ENCODE data around the gene PLD2. TPM values are rescaled to one million over a fixed set of nuclear protein-coding genes. Genes with fewer than 3 reads are reported as not detected.

Gene PLD2
- total and polyA plus RNA-seq, 9 of the 15 experiments (the other 6 are each of a cell fraction or from before 2014, with no cell fraction given), result 0.20 to 7.5 (median 3.3) TPM

DNA sequence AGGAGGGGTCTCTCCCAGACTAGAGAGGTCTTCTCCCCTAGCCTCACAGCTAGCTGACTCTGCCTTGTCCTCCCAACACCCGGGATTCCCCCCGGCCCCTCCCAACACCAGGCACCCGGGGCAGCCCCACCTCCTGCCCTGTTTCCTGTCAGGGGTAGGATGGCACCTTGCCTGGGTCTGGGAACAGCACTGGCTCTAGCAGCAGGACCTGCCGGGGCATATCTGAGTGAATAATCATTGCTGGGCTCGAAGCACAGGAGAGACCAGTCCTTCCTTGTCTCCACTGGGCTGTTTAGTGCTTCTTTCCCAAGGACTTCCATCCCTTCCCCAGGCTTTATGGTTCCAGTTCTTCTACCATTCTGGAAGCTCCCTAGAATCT, 51.9 kb downstream of the PLD2 start (continued):
- TF ChIP-seq, protein P1, sequence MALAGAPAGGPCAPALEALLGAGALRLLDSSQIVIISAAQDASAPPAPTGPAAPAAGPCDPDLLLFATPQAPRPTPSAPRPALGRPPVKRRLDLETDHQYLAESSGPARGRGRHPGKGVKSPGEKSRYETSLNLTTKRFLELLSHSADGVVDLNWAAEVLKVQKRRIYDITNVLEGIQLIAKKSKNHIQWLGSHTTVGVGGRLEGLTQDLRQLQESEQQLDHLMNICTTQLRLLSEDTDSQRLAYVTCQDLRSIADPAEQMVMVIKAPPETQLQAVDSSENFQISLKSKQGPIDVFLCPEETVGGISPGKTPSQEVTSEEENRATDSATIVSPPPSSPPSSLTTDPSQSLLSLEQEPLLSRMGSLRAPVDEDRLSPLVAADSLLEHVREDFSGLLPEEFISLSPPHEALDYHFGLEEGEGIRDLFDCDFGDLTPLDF (CRISPR knock-in tag; IDR thresholded peaks at IDR 0.05), result no peak

DNA sequence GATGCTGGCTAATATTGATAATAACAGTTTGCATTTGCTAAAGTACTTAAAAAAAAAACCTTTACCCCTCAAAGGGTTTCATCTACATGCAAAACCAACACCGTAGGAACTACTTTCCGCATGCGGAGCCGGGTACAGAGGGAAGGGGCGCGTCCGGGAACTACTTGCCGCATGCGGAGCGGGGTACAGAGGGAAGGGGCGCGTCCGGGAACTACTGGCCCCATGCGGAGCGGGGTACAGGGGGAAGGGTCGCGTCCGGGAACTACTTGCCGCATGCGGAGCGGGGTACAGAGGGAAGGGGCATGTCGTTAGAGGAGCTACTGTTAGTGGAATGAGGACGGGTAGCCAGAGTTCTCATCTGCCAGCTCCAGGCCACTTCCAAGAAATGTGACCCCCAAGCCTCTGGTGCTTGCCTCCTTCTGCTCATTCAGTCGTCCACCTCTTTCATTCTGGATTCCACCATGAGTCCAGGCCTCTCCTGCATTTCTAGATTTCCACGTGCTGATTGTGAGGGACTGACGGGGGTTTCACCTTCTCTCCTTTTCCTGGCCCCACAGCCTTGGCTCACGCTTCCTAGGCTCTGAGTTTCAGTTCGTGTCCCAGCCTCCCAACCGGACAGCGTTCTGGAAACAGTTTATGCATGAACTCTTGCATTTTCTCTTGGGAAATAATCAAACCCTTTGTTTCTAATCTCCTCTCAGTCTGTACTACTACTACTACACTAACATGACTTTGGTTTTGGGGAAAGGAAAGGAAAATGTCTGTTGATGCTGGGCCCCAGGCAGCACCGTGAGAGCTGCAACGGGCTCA, 53.1 kb downstream of the PLD2 start:
- Histone ChIP-seq H3K36me3 (ENCODE audit: control insufficient read depth, insufficient read depth, low read length) (peaks cover 26% of the 10 kb centered on the region; the same call in 2 of the 3 replicates), H3K4me1 (replicated peaks in 1 of 2; ENCODE audit: control insufficient read depth in 2 of 2, insufficient read depth in 2 of 2, low read length in 2 of 2) (peaks cover 8 to 10% of the 10 kb centered on the region in 2 experiments; a peak in 4 of 5 replicates), H3K9me3 (replicated peaks; ENCODE audit: control insufficient read depth, insufficient read depth, low read depth, low read length) (no peaks in the 10 kb centered on the region), H2AFZ (ENCODE audit: low read depth, low read length) (no peak overlapping the region), H3K4me3 (no peak overlapping the region), H3K79me2 (ENCODE audit: control insufficient read depth, insufficient read depth, low read length) (peaks cover 22% of the 10 kb centered on the region; the same call in 2 of the 3 replicates), H3K9ac (ENCODE audit: insufficient read depth in 1 of 2, low read depth in 2 of 2, low read length in 2 of 2) (no peak overlapping the region), H4K20me1 (replicated peaks; ENCODE audit: control insufficient read depth, insufficient read depth, low read length) (no peaks in the 10 kb centered on the region; the same call in none of the 2 replicates), H3K27me3 (ENCODE audit: control insufficient read depth in 2 of 2, insufficient read depth in 2 of 2, low read length in 2 of 2) (no peaks in the 10 kb centered on the region), H3K27ac (ENCODE audit: extremely low read depth, low read depth, low read length) (no peak overlapping the region), H3K4me2 (ENCODE audit: insufficient read depth, low read length) (no peak overlapping the region), H3K9me1 (ENCODE audit: control insufficient read depth, insufficient read depth, low read length) (no peaks in the 10 kb centered on the region)
- no peak for DNase-seq (ENCODE audit: extremely low read depth in 1 of 4, low spot score in 3 of 4)
- no peak for ATAC-seq
- ChIA-PET POLR2A (interaction anchor here (0.9 kb wide), 1 partner anchor 10 kb away, joined by 3 read pairs; no protein-coding TSS in a partner anchor), CTCF (ENCODE audit: low intra/inter-chr PET ratio) (no interaction called here)
- 93% methylated on average over 19 of the region's 32 CpGs for WGBS (ENCODE audit: insufficient coverage, low coverage, missing lambda C conversion rate)
- in situ Hi-C loops (cut with MboI) (no loop called here), intact Hi-C loops (cut with micrococcal nuclease) (no loop called here)
- no peak for FAIRE-seq
- BruUV-seq (replicated peaks), result no TSS peak
- TF ChIP-seq HDAC6 (IDR thresholded peaks at IDR 0.05; ENCODE audit: low read depth, low read length) (no peak), ZNF780A (CRISPR knock-in tag; IDR thresholded peaks at IDR 0.05) (no peak), SNRNP70 (optimal IDR thresholded peaks at IDR 0.05; ENCODE audit: low read depth, low read length) (no peak), PTRF (tag; IDR thresholded peaks at IDR 0.05) (no peak), CREBBP (IDR thresholded peaks at IDR 0.05; ENCODE audit: low read depth, low read length) (no peak), SIX5 (IDR thresholded peaks at IDR 0.05; ENCODE audit: borderline replicate concordance in 1 of 2, insufficient read depth in 1 of 2, low read depth in 1 of 2, low read length in 2 of 2) (no peak), MIER1 (IDR thresholded peaks at IDR 0.05; ENCODE audit: low read depth) (no peak), ZNF384 (IDR thresholded peaks at IDR 0.05; ENCODE audit: low read depth, low read length) (no peak)
- TF ChIP-seq, protein P2, sequence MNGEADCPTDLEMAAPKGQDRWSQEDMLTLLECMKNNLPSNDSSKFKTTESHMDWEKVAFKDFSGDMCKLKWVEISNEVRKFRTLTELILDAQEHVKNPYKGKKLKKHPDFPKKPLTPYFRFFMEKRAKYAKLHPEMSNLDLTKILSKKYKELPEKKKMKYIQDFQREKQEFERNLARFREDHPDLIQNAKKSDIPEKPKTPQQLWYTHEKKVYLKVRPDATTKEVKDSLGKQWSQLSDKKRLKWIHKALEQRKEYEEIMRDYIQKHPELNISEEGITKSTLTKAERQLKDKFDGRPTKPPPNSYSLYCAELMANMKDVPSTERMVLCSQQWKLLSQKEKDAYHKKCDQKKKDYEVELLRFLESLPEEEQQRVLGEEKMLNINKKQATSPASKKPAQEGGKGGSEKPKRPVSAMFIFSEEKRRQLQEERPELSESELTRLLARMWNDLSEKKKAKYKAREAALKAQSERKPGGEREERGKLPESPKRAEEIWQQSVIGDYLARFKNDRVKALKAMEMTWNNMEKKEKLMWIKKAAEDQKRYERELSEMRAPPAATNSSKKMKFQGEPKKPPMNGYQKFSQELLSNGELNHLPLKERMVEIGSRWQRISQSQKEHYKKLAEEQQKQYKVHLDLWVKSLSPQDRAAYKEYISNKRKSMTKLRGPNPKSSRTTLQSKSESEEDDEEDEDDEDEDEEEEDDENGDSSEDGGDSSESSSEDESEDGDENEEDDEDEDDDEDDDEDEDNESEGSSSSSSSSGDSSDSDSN (IDR thresholded peaks at IDR 0.05; ENCODE audit: borderline replicate concordance in 1 of 2, low read depth in 2 of 2, low read length in 2 of 2), result no peak
- TF ChIP-seq, protein P3, sequence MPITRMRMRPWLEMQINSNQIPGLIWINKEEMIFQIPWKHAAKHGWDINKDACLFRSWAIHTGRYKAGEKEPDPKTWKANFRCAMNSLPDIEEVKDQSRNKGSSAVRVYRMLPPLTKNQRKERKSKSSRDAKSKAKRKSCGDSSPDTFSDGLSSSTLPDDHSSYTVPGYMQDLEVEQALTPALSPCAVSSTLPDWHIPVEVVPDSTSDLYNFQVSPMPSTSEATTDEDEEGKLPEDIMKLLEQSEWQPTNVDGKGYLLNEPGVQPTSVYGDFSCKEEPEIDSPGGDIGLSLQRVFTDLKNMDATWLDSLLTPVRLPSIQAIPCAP (CRISPR knock-in tag; IDR thresholded peaks at IDR 0.05; ENCODE audit: borderline replicate concordance), result no peak
